Measurements from ENCODE around the gene CLUH. TPM values are rescaled to one million over a fixed set of nuclear protein-coding genes. Genes with fewer than 3 reads are reported as not detected.

CLUH gene
- total and polyA plus RNA-seq, 2 experiments from 2014 or later, result 58.6 to 93.5 TPM

- H3K4me1 ChIP-seq (ENCODE audit: low read depth), result peaks cover 4% of the 10 kb centered on the region
- H3K27ac ChIP-seq, result no peak overlapping the region
- H3K9me3 ChIP-seq (ENCODE audit: low read depth), result no peaks in the 10 kb centered on the region
- no peak for TF ChIP-seq CTCF (IDR thresholded peaks at IDR 0.05; ENCODE audit: low read depth, low read length)
- H3K36me3 ChIP-seq, result peaks cover 19% of the 10 kb centered on the region
- no peak for DNase-seq (ENCODE audit: low read depth in 1 of 2, low spot score in 1 of 2)
- no peaks in the 10 kb centered on the region for H3K27me3 ChIP-seq
- H3K4me3 ChIP-seq, result no peak overlapping the region
Measured at GRCh38 chr17:2690165-2691068, 21.1 kb downstream of the CLUH start.

- no peak for TF ChIP-seq CTCF (IDR thresholded peaks at IDR 0.05; ENCODE audit: low read depth, low read length)
- Histone ChIP-seq H3K4me3 (no peak overlapping the region), H3K27me3 (no peaks in the 10 kb centered on the region), H3K9me3 (ENCODE audit: low read depth) (no peaks in the 10 kb centered on the region), H3K4me1 (ENCODE audit: low read depth) (peaks cover 4% of the 10 kb centered on the region), H3K36me3 (peaks cover 19% of the 10 kb centered on the region), H3K27ac (peak overlapping the region; percentile 29)
- no peak for DNase-seq (ENCODE audit: low read depth in 1 of 2, low spot score in 1 of 2)
Measured at GRCh38 chr17:2689411-2690164, 22.0 kb downstream of the CLUH start.

GRCh38 chr17:2688351-2689342, 22.9 kb downstream of the CLUH start:
- H3K27me3 ChIP-seq, result no peaks in the 10 kb centered on the region
- H3K27ac ChIP-seq, result peak overlapping the region; percentile 66
- H3K4me3 ChIP-seq, result no peak overlapping the region
- peak in 1 of 2 donors; percentile 36 for DNase-seq (ENCODE audit: low read depth in 1 of 2, low spot score in 1 of 2)
- peaks cover 17% of the 10 kb centered on the region for H3K36me3 ChIP-seq
- H3K9me3 ChIP-seq (ENCODE audit: low read depth), result no peaks in the 10 kb centered on the region
- H3K4me1 ChIP-seq (ENCODE audit: low read depth), result peaks cover 4% of the 10 kb centered on the region
- TF ChIP-seq CTCF (IDR thresholded peaks at IDR 0.05; ENCODE audit: low read depth, low read length), result no peak

GRCh38 chr17:2687074-2687418, 24.5 kb downstream of the CLUH start:
- Histone ChIP-seq H3K4me1 (ENCODE audit: low read depth) (peaks cover 4% of the 10 kb centered on the region), H3K27ac (peak overlapping the region; percentile 64), H3K4me3 (no peak overlapping the region), H3K27me3 (no peaks in the 10 kb centered on the region), H3K9me3 (ENCODE audit: low read depth) (no peaks in the 10 kb centered on the region), H3K36me3 (peaks cover 25% of the 10 kb centered on the region)
- no peak for TF ChIP-seq CTCF (IDR thresholded peaks at IDR 0.05; ENCODE audit: low read depth, low read length)
- no peak for DNase-seq (ENCODE audit: low read depth in 1 of 2, low spot score in 1 of 2)

GRCh38 chr17:2685696-2686095, 25.9 kb downstream of the CLUH start:
- Histone ChIP-seq H3K27ac (peak overlapping the region; percentile 66), H3K27me3 (no peaks in the 10 kb centered on the region), H3K36me3 (peaks cover 33% of the 10 kb centered on the region), H3K9me3 (ENCODE audit: low read depth) (no peaks in the 10 kb centered on the region), H3K4me1 (ENCODE audit: low read depth) (peaks cover 4% of the 10 kb centered on the region), H3K4me3 (no peak overlapping the region)
- DNase-seq (ENCODE audit: low read depth in 1 of 2, low spot score in 1 of 2), result no peak
- no peak for TF ChIP-seq CTCF (IDR thresholded peaks at IDR 0.05; ENCODE audit: low read depth, low read length)

Data from cardiac muscle cell (in vitro differentiated cells and primary cell).